ENCODE measurements around the gene TBX15.
"Not testable (repeated sequence)": the region's sequence is repeated elsewhere in the genome, so short reads cannot be mapped to it uniquely, and the experiment has no call there.

Gene TBX15

GRCh38 chr1:118920124-118920717, 67.9 kb downstream of the TBX15 start:
- H3K9me3 Mint-ChIP-seq = peaks cover 9% of the 10 kb centered on the region
- no peaks in the 10 kb centered on the region for H3K4me1 Mint-ChIP-seq (ENCODE audit: low read depth)
- no peaks in the 10 kb centered on the region for H3K36me3 Mint-ChIP-seq (ENCODE audit: low read depth)
- H3K27ac Mint-ChIP-seq = no peak overlapping the region
- H3K27me3 Mint-ChIP-seq (ENCODE audit: low read depth) = no peaks in the 10 kb centered on the region
- no peak overlapping the region for H3K4me3 Mint-ChIP-seq

- H3K4me3 Mint-ChIP-seq = no peak overlapping the region
- H3K9me3 Mint-ChIP-seq = peaks cover 4% of the 10 kb centered on the region
- H3K27ac Mint-ChIP-seq = no peak overlapping the region
- no peaks in the 10 kb centered on the region for H3K27me3 Mint-ChIP-seq (ENCODE audit: low read depth)
- H3K4me1 Mint-ChIP-seq (ENCODE audit: low read depth) = no peaks in the 10 kb centered on the region
- no peaks in the 10 kb centered on the region for H3K36me3 Mint-ChIP-seq (ENCODE audit: low read depth)
Measured at GRCh38 chr1:118918940-118919259, 69.2 kb downstream of the TBX15 start.

- H3K9me3 Mint-ChIP-seq = peaks cover 4% of the 10 kb centered on the region
- no peak overlapping the region for H3K27ac Mint-ChIP-seq
- H3K36me3 Mint-ChIP-seq (ENCODE audit: low read depth) = no peaks in the 10 kb centered on the region
- no peak overlapping the region for H3K4me3 Mint-ChIP-seq
- H3K4me1 Mint-ChIP-seq (ENCODE audit: low read depth) = no peaks in the 10 kb centered on the region
- no peaks in the 10 kb centered on the region for H3K27me3 Mint-ChIP-seq (ENCODE audit: low read depth)
Measured at GRCh38 chr1:118918230-118918939, 69.8 kb downstream of the TBX15 start.

- H3K9me3 Mint-ChIP-seq; H3K27me3 Mint-ChIP-seq (ENCODE audit: low read depth); H3K36me3 Mint-ChIP-seq (ENCODE audit: low read depth); H3K4me3 Mint-ChIP-seq; H3K27ac Mint-ChIP-seq; H3K4me1 Mint-ChIP-seq (ENCODE audit: low read depth): not testable (repeated sequence)
Measured at GRCh38 chr1:118916346-118916745, 71.8 kb downstream of the TBX15 start.

GRCh38 chr1:118914379-118915161, 73.6 kb downstream of the TBX15 start:
- H3K4me3 Mint-ChIP-seq = no peak overlapping the region
- no peak overlapping the region for H3K27ac Mint-ChIP-seq
- no peaks in the 10 kb centered on the region for H3K27me3 Mint-ChIP-seq (ENCODE audit: low read depth)
- H3K36me3 Mint-ChIP-seq (ENCODE audit: low read depth) = no peaks in the 10 kb centered on the region
- no peaks in the 10 kb centered on the region for H3K4me1 Mint-ChIP-seq (ENCODE audit: low read depth)
- H3K9me3 Mint-ChIP-seq = peaks cover 4% of the 10 kb centered on the region

- no peaks in the 10 kb centered on the region for H3K27me3 Mint-ChIP-seq (ENCODE audit: low read depth)
- peaks cover 4% of the 10 kb centered on the region for H3K9me3 Mint-ChIP-seq
- H3K27ac Mint-ChIP-seq = no peak overlapping the region
- H3K36me3 Mint-ChIP-seq (ENCODE audit: low read depth) = no peaks in the 10 kb centered on the region
- no peaks in the 10 kb centered on the region for H3K4me1 Mint-ChIP-seq (ENCODE audit: low read depth)
- H3K4me3 Mint-ChIP-seq = no peak overlapping the region
Measured at GRCh38 chr1:118913818-118914217, 74.3 kb downstream of the TBX15 start.

- Mint-ChIP-seq H3K36me3 (ENCODE audit: low read depth) (no peaks in the 10 kb centered on the region), H3K27me3 (ENCODE audit: low read depth) (no peaks in the 10 kb centered on the region), H3K27ac (no peak overlapping the region), H3K9me3 (no peaks in the 10 kb centered on the region), H3K4me3 (no peak overlapping the region), H3K4me1 (ENCODE audit: low read depth) (no peaks in the 10 kb centered on the region)
Measured at GRCh38 chr1:118912574-118912973, 75.6 kb downstream of the TBX15 start.

- H3K36me3 Mint-ChIP-seq (ENCODE audit: low read depth) = no peaks in the 10 kb centered on the region
Measured at GRCh38 chr1:118911571-118911970, 76.6 kb downstream of the TBX15 start.

GRCh38 chr1:118907466-118907865, 80.7 kb downstream of the TBX15 start:
- Mint-ChIP-seq H3K36me3 (ENCODE audit: low read depth) (no peaks in the 10 kb centered on the region), H3K27me3 (ENCODE audit: low read depth) (no peaks in the 10 kb centered on the region), H3K4me3 (no peak overlapping the region), H3K4me1 (ENCODE audit: low read depth) (no peaks in the 10 kb centered on the region), H3K9me3 (no peaks in the 10 kb centered on the region), H3K27ac (no peak overlapping the region)

More at GRCh38 chr1:118911571-118911970, 76.6 kb downstream of the TBX15 start:
- Mint-ChIP-seq H3K4me1 (ENCODE audit: low read depth) (no peaks in the 10 kb centered on the region), H3K4me3 (no peak overlapping the region), H3K27me3 (ENCODE audit: low read depth) (no peaks in the 10 kb centered on the region), H3K9me3 (no peaks in the 10 kb centered on the region), H3K27ac (no peak overlapping the region)

GRCh38 chr1:118905671-118906070, 82.5 kb downstream of the TBX15 start:
- no peaks in the 10 kb centered on the region for H3K36me3 Mint-ChIP-seq (ENCODE audit: low read depth)

GRCh38 chr1:118905196-118905595, 82.9 kb downstream of the TBX15 start:
- H3K9me3 Mint-ChIP-seq = no peaks in the 10 kb centered on the region
- no peak overlapping the region for H3K4me3 Mint-ChIP-seq
- no peak overlapping the region for H3K27ac Mint-ChIP-seq
- no peaks in the 10 kb centered on the region for H3K27me3 Mint-ChIP-seq (ENCODE audit: low read depth)
- H3K4me1 Mint-ChIP-seq (ENCODE audit: low read depth) = no peaks in the 10 kb centered on the region
- H3K36me3 Mint-ChIP-seq (ENCODE audit: low read depth) = no peaks in the 10 kb centered on the region

More at GRCh38 chr1:118905671-118906070, 82.5 kb downstream of the TBX15 start:
- Mint-ChIP-seq H3K4me1 (ENCODE audit: low read depth) (no peaks in the 10 kb centered on the region), H3K27me3 (ENCODE audit: low read depth) (no peaks in the 10 kb centered on the region), H3K4me3 (no peak overlapping the region), H3K9me3 (no peaks in the 10 kb centered on the region), H3K27ac (no peak overlapping the region)

- Mint-ChIP-seq H3K4me1 (ENCODE audit: low read depth) (no peaks in the 10 kb centered on the region), H3K4me3 (no peak overlapping the region), H3K27ac (no peak overlapping the region), H3K27me3 (ENCODE audit: low read depth) (no peaks in the 10 kb centered on the region), H3K36me3 (ENCODE audit: low read depth) (no peaks in the 10 kb centered on the region), H3K9me3 (no peaks in the 10 kb centered on the region)
Measured at GRCh38 chr1:118902711-118903191, 85.4 kb downstream of the TBX15 start.

- Mint-ChIP-seq H3K27ac (no peak overlapping the region), H3K36me3 (ENCODE audit: low read depth) (no peaks in the 10 kb centered on the region), H3K4me1 (ENCODE audit: low read depth) (no peaks in the 10 kb centered on the region), H3K27me3 (ENCODE audit: low read depth) (no peaks in the 10 kb centered on the region), H3K4me3 (no peak overlapping the region), H3K9me3 (no peaks in the 10 kb centered on the region)
Measured at GRCh38 chr1:118902299-118902698, 85.8 kb downstream of the TBX15 start.

- no peak overlapping the region for H3K27ac Mint-ChIP-seq
Measured at GRCh38 chr1:118900643-118901440, 87.3 kb downstream of the TBX15 start.

More at GRCh38 chr1:118900643-118901440, 87.3 kb downstream of the TBX15 start:
- Mint-ChIP-seq H3K9me3 (no peaks in the 10 kb centered on the region), H3K36me3 (ENCODE audit: low read depth) (no peaks in the 10 kb centered on the region), H3K27me3 (ENCODE audit: low read depth) (no peaks in the 10 kb centered on the region), H3K4me3 (no peak overlapping the region), H3K4me1 (ENCODE audit: low read depth) (no peaks in the 10 kb centered on the region)
